Large intestine (tissue), 3 donors: Measurements from ENCODE around the gene B4GALNT2. TPM values are rescaled to one million over a fixed set of nuclear protein-coding genes. Genes with fewer than 3 reads are reported as not detected.
"Not testable (repeated sequence)": the region's sequence is repeated elsewhere in the genome, so short reads cannot be mapped to it uniquely, and the experiment has no call there.

ENCODE experiments used
- DNase-seq, 2 donors: peaks; one replicate each; pipeline versions ENCODE4 v3.0.0 to v3.0.0-alpha.2; 2013
- H3K27ac ChIP-seq: one replicate; pipeline ENCODE4 v1.5.1; 2013; ENCODE audit warnings: low read length
- H3K27me3 ChIP-seq: 2 replicates; pipeline ENCODE4 v1.6.1; 2013; ENCODE audit warnings: low read length; ENCODE audit not compliant: control insufficient read depth, insufficient read depth
- H3K36me3 ChIP-seq: 2 replicates; pipeline ENCODE4 v1.6.1; 2013; ENCODE audit warnings: low read length; ENCODE audit not compliant: control insufficient read depth, insufficient read depth
- H3K4me1 ChIP-seq: one replicate; pipeline ENCODE4 v1.6.1; 2013; ENCODE audit warnings: low read length; ENCODE audit not compliant: control insufficient read depth, insufficient read depth
- H3K4me3 ChIP-seq: one replicate; pipeline ENCODE4 v1.5.1; 2013; ENCODE audit warnings: low read length
- H3K9me3 ChIP-seq: one replicate; pipeline ENCODE4 v1.6.1; 2013; ENCODE audit warnings: mild to moderate bottlenecking, low read depth, low read length, moderate library complexity; ENCODE audit not compliant: control insufficient read depth
- WGBS: methylation state at CpG from one replicate; pipeline ENCODE4 v1.1.5; 2013; ENCODE audit warnings: low lambda C conversion rate; ENCODE audit not compliant: insufficient coverage; 5-methylcytosine and 5-hydroxymethylcytosine counted together
- polyA plus RNA-seq: library from polyadenylated mRNA; unstranded; fragments of 120-200 nt; gene quantifications from one replicate; pipeline ENCODE4 v1.2.1, GENCODE V29; 2013

B4GALNT2 gene
- polyA plus RNA-seq, 1 donor, result 2.6 TPM

GRCh38 chr17:49101054-49101534 lies 31.5 kb upstream of the B4GALNT2 start:
- Histone ChIP-seq H3K36me3 (no peaks in the 10 kb centered on the region), H3K27ac (no peak overlapping the region), H3K9me3 (no peaks in the 10 kb centered on the region), H3K4me1 (peaks cover 18% of the 10 kb centered on the region), H3K4me3 (no peak overlapping the region), H3K27me3 (no peaks in the 10 kb centered on the region)
- peak in 1 of 2 donors; percentile 58 for DNase-seq
- no CpG with 5 or more reads among the region's 4 CpGs for WGBS

GRCh38 chr17:49103360-49103759 lies 29.2 kb upstream of the B4GALNT2 start:
- H3K9me3 ChIP-seq, H3K27ac ChIP-seq, H3K27me3 ChIP-seq, DNase-seq, H3K36me3 ChIP-seq, H3K4me3 ChIP-seq: not testable (repeated sequence)
- WGBS, result no CpG with 5 or more reads among the region's 14 CpGs
- H3K4me1 ChIP-seq, result peaks cover 31% of the 10 kb centered on the region

- 100% methylated on average over 1 of the region's 8 CpGs for WGBS
Measured at GRCh38 chr17:49104511-49105074, 28.0 kb upstream of the B4GALNT2 start.

GRCh38 chr17:49106321-49107210 lies 26.0 kb upstream of the B4GALNT2 start:
- Histone ChIP-seq H3K27me3 (no peaks in the 10 kb centered on the region), H3K4me3 (no peak overlapping the region), H3K4me1 (peaks cover 25% of the 10 kb centered on the region), H3K27ac (peak overlapping the region; percentile 31), H3K36me3 (no peaks in the 10 kb centered on the region), H3K9me3 (no peaks in the 10 kb centered on the region)
- no CpG with 5 or more reads among the region's 5 CpGs for WGBS
- DNase-seq, result peak; percentile 77 to 90

More at GRCh38 chr17:49104511-49105074, 28.0 kb upstream of the B4GALNT2 start:
- Histone ChIP-seq H3K27me3 (no peaks in the 10 kb centered on the region), H3K9me3 (no peaks in the 10 kb centered on the region), H3K36me3 (no peaks in the 10 kb centered on the region), H3K27ac (no peak overlapping the region), H3K4me1 (peaks cover 31% of the 10 kb centered on the region), H3K4me3 (no peak overlapping the region)
- DNase-seq, result no peak

GRCh38 chr17:49107211-49107557 lies 25.4 kb upstream of the B4GALNT2 start:
- H3K4me3 ChIP-seq, result no peak overlapping the region
- H3K27me3 ChIP-seq, result no peaks in the 10 kb centered on the region
- no peaks in the 10 kb centered on the region for H3K9me3 ChIP-seq
- peaks cover 21% of the 10 kb centered on the region for H3K4me1 ChIP-seq
- WGBS, result no CpG with 5 or more reads among the region's 1 CpG
- H3K27ac ChIP-seq, result no peak overlapping the region
- H3K36me3 ChIP-seq, result no peaks in the 10 kb centered on the region
- no peak for DNase-seq

GRCh38 chr17:49108318-49108717 lies 24.3 kb upstream of the B4GALNT2 start:
- H3K4me3 ChIP-seq, result no peak overlapping the region
- 100% methylated on average over 1 of the region's 3 CpGs for WGBS
- DNase-seq, result no peak
- no peak overlapping the region for H3K27ac ChIP-seq
- H3K4me1 ChIP-seq, result peaks cover 21% of the 10 kb centered on the region
- no peaks in the 10 kb centered on the region for H3K36me3 ChIP-seq
- H3K27me3 ChIP-seq, result no peaks in the 10 kb centered on the region
- no peaks in the 10 kb centered on the region for H3K9me3 ChIP-seq

DNA sequence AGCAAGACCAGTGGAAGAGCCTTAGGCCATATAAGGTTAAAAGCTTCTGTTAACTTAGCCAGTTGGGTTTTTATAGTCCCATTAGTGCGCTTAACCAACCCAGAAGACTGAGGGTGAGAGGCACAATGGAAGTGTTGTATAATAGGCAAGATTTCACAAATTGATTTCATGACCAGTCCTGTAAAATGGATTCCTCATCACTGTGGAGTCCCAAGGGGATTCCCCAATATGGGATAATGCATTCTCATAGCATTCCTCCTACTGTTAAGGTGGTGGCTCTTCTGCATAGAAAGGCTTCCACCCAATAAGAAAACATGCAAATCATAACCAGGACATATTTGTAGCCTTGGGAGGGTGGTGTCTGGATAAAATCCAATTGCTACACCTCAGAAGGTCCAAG lies 22.1 kb upstream of the B4GALNT2 start:
- Histone ChIP-seq H3K27ac (no peak overlapping the region), H3K4me1 (peaks cover 23% of the 10 kb centered on the region), H3K4me3 (no peak overlapping the region), H3K36me3 (no peaks in the 10 kb centered on the region), H3K27me3 (no peaks in the 10 kb centered on the region), H3K9me3 (no peaks in the 10 kb centered on the region)
- no CpG with 5 or more reads among the region's 1 CpG for WGBS
- DNase-seq, result no peak

DNA sequence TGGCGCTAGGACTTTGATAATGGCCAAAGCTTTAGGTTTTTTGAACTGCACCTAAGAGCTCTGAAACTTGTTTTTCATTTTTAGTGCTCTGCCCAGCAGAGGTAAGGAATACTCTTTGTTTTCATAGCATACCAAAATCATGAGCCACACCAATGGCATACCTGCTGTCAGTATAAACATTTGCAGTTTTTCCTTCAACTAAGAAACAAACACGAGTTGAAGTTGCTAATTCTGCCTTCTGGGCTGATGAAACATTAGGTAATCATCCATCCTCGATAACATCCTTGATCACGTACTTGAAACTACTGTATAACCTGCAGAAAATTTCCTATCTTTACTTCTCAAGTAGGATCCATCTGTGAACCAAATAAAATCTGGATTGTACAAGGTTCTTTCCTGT lies 20.6 kb upstream of the B4GALNT2 start:
- DNase-seq, result no peak
- 33% methylated on average over 1 of the region's 4 CpGs for WGBS
- Histone ChIP-seq H3K4me3 (no peak overlapping the region), H3K27me3 (no peaks in the 10 kb centered on the region), H3K27ac (no peak overlapping the region), H3K4me1 (peaks cover 14% of the 10 kb centered on the region), H3K36me3 (no peaks in the 10 kb centered on the region), H3K9me3 (no peaks in the 10 kb centered on the region)

GRCh38 chr17:49112936-49113335 lies 19.6 kb upstream of the B4GALNT2 start:
- no peaks in the 10 kb centered on the region for H3K27me3 ChIP-seq
- no peak overlapping the region for H3K27ac ChIP-seq
- H3K36me3 ChIP-seq, result no peaks in the 10 kb centered on the region
- no peak for DNase-seq
- H3K4me3 ChIP-seq, result no peak overlapping the region
- WGBS, result 43% methylated on average over 1 of the region's 1 CpG
- peaks cover 12% of the 10 kb centered on the region for H3K4me1 ChIP-seq
- H3K9me3 ChIP-seq, result no peaks in the 10 kb centered on the region

DNA sequence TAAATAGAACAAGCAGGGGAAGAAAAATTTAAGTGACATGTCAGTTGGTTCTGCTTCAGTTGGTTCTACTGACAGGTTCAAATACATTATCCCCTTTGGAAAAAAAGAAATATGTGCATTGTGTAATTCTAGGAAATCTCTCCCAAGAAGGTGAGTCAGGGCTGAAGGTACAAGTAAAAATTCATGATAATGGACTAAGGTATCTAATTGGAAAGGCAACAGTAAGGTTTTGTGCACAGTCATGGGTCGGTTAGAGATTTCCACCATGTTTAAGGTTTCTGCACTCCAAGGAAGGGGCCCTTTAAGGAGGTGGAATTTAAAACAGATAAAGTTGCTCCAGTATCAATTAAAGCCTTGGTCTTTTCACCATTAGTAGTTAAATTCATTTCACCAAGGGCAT lies 17.9 kb upstream of the B4GALNT2 start:
- Histone ChIP-seq H3K9me3 (no peaks in the 10 kb centered on the region), H3K36me3 (no peaks in the 10 kb centered on the region), H3K4me1 (peaks cover 15% of the 10 kb centered on the region), H3K4me3 (no peak overlapping the region), H3K27me3 (no peaks in the 10 kb centered on the region), H3K27ac (no peak overlapping the region)
- no CpG with 5 or more reads among the region's 1 CpG for WGBS
- peak in 1 of 2 donors; percentile 43 for DNase-seq
